C4-2B (cell line): Measurements from ENCODE around the gene RHOH.

Source experiments
- H3K27ac ChIP-seq: fragments of 450-650 bp; 2 replicates; pipeline ENCODE4 v1.5.1; 2017
- ZFX ChIP-seq: fragments of 450-650 bp; IDR thresholded peaks from 2 replicates; pipeline ENCODE4 v1.6.1; 2017
- TF ChIP-seq, protein P1 (sequence below): fragments of 450-650 bp; conservative IDR thresholded peaks from 2 replicates; pipeline ENCODE4 v1.5.1; 2017; ENCODE audit warnings: mild to moderate bottlenecking

RHOH gene

GRCh38 chr4:40193578-40193977 is 3.3 kb upstream of the RHOH start:
- peak overlapping the region; percentile 95 for H3K27ac ChIP-seq
- TF ChIP-seq ZFX = no peak
- TF ChIP-seq, protein P1, sequence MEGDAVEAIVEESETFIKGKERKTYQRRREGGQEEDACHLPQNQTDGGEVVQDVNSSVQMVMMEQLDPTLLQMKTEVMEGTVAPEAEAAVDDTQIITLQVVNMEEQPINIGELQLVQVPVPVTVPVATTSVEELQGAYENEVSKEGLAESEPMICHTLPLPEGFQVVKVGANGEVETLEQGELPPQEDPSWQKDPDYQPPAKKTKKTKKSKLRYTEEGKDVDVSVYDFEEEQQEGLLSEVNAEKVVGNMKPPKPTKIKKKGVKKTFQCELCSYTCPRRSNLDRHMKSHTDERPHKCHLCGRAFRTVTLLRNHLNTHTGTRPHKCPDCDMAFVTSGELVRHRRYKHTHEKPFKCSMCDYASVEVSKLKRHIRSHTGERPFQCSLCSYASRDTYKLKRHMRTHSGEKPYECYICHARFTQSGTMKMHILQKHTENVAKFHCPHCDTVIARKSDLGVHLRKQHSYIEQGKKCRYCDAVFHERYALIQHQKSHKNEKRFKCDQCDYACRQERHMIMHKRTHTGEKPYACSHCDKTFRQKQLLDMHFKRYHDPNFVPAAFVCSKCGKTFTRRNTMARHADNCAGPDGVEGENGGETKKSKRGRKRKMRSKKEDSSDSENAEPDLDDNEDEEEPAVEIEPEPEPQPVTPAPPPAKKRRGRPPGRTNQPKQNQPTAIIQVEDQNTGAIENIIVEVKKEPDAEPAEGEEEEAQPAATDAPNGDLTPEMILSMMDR = no peak

GRCh38 chr4:40194602-40195161 is 2.1 kb upstream of the RHOH start:
- peak overlapping the region; percentile 10; the same call in 1 of the 2 replicates for H3K27ac ChIP-seq
- TF ChIP-seq, protein P1 = no peak

DNA sequence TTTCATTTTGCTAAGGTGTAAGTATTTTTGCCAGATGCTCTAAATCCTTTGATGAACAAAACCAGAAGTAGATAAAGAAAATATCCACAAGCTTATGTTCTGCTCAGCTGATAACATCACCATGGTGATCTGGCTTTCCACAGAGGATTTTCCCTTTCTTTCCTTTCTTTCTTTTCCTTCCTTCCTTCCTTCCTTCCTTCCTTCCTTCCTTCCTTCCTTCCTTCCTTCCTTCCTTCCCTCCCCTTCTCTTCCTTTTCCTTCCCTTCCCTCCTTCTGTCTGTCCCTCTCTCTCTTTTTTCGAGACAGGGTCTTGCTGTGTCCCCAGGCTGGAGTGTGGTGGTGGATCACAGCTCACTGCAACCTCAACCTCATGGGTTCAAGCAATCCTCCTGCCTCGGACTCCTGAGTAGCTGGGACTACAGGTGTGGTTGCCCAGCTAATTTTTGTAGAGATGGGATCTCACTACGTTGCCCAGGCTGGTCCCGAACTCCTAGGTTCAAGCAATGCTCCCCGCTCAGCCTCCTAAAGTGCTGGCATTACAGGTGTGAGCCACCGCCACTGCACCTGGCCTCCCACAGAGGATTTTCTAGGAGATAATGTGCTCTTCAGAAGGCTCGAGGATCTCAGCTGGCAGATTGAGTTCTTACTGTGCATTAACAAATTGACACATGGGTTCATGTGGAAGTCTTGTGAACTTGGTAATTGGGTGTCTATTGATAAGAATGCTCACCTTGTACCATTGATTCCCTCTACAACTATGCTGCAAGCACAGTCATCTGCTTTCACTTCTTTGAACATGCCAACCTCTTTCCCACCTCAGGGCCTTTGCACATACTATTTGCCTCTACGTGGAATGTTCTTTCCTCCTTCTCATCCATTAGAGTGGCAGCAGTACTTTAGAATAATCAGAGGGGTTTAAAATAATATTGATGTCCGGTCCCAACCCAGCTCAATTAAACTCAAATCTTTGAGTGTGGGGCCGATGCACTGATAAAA is 1.4 kb upstream of the RHOH start:
- no peak overlapping the region for H3K27ac ChIP-seq
- TF ChIP-seq ZFX = no peak
- TF ChIP-seq, protein P1 = no peak

DNA sequence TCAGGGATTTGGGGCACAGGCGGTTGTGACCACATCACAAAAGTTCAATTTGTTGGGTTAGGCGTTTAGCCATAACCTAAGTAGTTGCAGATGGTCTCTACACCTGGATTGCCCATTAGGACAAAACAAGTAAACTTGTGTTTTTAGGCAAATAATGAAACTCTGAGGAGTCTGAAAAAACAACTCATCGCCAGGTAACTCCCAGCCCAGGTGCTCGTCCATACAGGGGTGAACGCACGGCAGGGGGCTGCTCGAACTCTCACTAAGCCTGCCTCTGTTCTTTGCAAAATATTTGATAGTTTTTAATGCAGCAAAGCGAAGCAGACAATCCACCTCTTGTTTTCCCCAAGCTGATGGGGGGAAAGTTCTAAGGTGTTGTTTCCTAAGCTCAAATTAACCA is 559 bp upstream of the RHOH start:
- H3K27ac ChIP-seq = no peak overlapping the region
- TF ChIP-seq, protein P1 = no peak
- no peak for TF ChIP-seq ZFX

DNA sequence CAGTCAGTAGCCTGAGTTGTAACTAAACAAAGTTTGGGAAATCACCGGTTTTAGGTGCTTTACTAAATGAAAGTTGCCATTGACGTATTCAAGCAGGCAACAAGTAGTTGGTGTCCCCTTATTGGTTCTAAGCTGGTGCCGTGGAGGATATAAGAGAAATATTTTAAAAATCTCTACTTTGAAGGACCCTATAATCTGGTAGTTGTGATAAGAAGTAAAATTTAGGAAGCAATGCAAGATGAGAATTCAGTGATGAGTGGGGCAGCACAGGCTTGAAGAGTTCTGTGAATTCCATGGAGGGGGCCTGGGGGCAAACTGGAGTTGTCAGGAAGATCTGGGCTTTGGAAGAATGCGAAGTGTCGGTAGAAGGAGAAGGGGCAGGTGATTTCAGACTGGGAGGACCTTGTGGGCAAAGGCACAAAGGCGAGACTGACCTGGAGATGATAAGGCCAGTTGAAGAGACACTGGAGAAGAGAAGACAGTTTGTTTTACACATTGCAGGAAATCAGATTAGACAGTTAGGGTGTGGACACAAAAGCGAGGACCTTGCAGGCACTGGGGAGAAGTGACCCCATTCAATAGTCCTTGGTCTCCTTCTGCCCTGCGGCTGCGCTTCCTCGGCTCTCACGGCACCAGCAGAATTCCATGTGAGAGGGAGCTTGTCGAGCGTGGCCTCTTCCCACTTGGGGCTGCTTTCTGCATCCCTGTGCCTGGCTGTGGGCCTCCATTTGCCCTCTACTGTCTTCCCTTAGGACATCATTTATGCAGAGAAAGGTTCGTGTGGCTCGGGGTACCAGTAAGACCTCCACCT is 1.3 kb downstream of the RHOH start:
- H3K27ac ChIP-seq = no peak overlapping the region

GRCh38 chr4:40199179-40199670 is 2.4 kb downstream of the RHOH start:
- no peak for TF ChIP-seq ZFX
- TF ChIP-seq, protein P1 = no peak
- no peak overlapping the region for H3K27ac ChIP-seq

More for the DNA sequence above, 1.3 kb downstream of the RHOH start:
- TF ChIP-seq, protein P1 = no peak
- no peak for TF ChIP-seq ZFX
